IPS-NIHi7 (cell line): ENCODE measurements around the gene MGLL.

ENCODE experiments used
- DNase-seq: peaks from one replicate; pipeline ENCODE4 v3.0.0; 2012; ENCODE audit warnings: mixed read lengths; ENCODE audit errors: extremely low spot score

The MGLL gene

DNA sequence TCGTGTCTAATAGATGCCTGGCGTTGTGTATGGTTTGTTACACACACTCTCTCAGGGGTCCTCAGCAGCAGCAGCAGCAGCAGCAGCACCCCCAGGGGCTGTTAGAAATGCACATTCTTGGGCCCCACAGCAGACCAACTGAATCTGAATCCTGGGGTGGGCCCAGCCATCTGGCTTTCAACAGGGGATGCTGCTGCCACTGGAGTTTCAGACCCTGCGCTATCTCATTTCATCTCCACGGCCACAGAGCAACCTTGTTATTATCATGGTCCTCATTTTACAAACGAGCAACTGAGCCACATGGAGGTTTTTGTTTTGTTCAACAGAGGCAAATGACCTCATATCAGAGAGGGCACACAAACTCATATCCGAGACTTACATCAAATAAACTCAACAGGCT lies 47.7 kb downstream of the MGLL start:
- no peak for DNase-seq

DNA sequence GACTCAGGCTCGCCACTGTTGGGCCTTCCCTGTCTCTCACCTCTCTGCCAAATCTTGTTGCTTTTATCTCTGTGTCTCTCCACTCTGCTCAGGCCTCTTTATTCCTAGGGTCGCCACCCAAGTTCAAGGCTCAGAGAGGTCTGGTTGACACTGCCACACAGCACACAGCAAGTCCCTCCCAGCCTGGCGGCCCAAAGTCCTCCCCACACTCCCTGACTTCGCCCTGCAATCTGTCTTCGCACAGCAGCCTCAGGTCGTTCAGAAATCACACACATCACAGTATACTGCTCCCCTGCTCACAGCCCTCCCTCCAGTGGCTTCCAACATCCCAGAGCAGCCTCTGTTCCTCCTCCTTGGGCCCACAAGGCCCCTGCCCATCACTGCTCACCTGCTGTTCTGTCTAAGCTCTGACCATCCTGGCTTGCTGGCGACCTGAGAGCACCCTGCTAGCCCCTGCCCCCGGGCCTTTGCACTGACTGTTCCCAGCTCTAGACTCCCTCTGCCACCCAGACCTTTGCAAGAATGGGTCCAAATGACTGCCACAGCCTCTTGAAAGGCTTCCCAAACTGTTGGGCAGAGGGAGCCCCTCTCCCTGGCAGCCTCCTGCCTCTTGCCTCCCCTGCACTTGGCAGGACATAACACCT lies 48.4 kb downstream of the MGLL start:
- no peak for DNase-seq

DNA sequence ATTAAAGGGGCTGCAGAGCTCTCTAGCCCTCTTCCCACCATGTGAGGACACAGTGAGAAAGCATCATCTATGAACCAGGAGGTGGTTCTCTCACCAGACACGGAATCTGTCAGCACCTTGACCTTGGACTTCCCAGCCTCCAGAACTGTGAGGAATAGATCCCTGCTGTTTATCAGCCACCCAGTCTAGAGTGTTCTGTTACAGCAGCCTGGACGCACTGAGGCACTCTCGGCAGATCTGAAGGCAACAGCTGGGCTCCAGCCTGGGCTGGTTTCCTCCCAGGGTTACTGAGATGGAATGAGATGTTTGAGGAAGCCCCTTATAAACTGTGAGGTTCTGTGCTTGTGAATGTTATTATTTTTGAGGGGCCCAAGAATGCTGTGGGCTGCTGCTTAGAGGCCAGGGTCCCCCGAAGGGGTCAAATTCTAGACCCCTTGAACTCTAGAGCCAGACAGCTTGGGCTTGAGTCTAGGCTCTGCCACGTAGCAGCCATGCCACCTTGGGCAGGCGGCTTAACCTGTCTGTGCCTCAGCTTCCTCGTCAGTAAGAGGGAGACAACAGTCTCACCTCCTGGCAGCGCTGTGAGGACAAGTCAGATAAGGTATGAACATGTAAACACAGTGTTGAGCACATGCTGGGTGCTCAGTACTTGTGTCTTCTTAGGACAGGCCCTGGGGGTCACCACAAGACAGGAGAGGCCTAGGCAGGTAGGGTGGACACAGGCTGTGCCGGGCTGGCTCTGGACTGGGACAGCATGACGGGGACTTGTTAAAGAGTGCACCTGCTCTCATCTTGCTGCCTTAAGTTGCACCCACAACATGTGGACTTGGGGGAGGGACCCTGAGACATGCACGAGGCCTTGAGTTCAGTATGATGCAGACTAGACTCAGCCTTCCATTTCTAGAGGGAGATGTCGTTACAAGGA lies 49.2 kb downstream of the MGLL start:
- DNase-seq = no peak

DNA sequence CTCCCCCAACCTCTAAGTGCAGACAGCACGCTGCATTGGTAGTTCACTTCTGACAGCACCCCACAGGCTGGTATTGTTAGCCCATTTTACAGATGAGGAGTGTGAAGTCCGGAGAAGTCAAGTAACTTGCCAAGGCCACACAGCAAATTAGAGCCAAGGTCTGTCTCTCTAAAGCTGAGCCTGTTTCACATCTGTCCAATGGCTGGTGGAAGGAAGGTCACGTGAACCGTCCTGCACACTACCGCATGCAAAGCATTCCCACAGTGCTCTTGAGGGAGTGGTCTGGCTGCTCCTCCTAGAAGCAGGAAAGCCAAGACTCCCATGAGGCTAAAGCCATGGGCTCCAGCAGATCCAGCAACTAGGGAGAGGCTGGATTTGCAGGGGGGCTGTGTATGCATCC lies 50.0 kb downstream of the MGLL start:
- no peak for DNase-seq

DNA sequence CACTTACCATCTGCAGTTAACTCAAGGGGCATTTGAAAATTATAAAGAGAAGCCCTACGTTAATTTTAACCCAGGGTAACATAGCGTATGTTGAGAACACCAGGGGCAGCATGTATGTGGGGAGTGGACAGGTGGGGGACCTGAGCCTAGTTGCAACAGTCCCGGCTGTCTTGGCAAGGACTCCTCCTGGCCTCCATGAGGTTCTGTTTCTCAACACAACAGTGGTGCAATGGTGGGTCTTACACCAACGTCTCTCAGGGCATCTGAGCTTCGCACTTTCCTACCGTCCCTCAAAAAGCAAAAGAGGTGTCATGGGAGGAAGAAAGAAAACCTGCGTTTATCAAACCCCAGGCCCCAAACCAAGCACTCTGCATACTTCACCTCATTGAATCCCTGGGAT lies 50.6 kb downstream of the MGLL start:
- DNase-seq = no peak

DNA sequence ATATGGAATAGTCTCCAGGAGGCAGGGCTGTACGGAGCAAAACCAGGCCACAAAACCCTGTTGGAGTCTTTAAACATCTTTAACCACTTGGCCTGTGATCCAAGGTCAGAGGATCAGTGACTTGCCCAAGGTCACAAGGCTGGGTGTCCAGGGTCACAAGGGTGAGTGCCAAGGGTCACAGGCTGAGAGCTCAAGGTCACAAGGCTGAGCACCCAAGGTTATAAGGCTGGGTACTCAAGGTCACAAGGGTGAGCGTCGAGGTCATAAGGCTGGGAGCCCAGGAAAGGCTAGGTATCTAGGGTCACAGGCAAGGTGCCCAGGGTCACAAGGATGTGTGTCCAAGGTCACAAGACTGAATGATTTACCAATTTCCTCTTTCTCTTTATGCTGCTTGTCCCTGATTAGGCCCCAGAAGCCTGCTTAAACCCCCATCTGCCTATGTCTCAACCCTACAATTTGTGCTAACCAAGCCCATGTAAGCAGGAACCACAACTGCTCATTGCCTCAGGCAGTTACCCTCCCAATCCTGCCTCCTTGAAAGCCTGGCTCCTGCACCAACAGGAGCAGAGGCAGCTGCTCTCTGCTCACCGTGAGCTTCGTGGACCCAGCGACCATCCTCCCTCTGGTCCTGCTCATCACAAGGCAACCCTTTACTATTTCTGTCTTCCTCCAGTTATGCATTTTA lies 51.5 kb downstream of the MGLL start:
- DNase-seq = no peak

DNA sequence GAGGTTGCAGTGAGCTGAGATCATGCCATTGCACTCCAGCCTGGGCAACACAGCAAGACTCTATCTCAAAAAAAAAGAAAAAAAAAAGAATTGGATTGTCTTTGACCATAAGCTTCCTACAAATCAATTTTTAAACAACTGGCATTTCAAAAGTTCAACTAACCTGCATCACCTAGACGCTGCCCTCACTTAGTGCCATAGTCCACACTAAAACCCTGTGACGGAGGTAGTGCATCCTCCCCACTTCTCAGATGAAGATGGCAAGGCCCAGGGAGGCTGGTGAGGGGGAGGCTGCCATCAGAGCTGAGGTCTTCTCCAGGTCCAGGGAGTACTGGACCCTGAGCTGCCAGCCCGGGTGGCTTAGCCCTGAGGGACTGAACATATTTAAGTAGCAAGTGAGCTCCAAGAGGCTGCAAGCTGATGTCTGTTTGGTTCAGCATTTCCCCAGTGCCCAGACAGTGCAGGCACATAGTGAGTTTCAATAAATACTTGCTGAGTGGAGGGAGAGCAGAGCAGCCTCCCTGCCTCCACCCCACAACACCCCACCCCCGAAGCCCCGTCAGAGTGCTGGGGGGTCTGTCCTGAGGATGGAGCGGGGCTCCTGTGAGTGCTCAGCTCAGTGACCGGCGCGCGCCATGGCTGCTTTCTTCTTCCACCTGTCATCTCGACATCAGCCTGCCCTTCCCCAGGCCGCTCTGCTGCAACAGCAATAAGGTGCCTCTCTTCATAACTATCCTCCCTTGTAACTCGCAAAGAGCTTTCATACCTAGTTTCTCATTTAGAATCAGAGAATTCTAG lies 52.8 kb downstream of the MGLL start:
- DNase-seq = no peak

DNA sequence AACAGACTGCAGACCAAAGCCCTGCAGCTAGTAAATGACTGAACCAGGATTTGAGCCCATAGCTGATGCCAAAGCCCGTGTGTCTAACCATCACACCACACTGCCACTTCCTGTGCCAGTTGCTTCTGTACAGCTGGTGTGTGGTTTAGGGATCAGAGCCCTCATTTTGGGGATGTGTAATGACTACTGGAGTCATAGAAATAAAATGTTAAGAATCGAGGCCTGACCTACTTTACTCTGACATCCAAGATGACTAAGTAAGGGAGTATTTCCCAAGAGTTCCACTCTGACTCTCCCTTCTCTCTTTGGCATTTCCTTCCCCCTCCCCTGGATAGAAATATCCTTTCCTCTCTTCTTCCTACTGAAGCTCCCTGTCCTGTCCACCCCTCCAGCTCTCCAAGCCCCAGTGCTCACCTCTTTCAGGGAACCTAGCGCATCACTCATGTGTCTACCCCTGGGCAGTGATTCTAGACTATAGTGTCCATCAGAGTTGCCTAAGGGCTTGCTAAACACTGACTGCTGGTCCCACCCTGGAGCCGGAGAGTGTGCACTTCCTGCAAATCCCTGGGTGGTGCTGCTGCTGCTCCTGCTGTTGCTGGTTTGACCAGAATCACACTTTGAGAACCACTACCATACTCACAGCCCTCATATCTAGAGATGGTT lies 53.8 kb downstream of the MGLL start:
- no peak for DNase-seq

DNA sequence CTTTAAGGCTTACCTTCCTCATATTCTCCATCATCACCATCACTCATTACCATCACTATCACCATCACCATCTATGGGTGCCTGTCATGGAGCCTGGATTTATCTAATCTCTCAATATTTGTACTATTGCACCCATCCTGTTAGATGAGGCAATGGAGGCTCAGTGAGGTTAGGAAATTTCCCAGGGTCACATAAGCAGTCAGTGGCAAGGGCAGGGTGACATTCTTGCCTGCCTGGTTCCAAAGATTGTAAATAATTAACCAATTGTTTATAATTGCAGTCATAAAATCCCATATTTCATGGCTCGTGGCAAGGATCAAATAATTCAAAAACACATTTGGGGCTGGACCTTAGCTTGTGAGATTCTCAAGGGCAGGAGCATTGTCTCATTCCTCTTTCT lies 55.2 kb downstream of the MGLL start:
- DNase-seq = no peak

DNA sequence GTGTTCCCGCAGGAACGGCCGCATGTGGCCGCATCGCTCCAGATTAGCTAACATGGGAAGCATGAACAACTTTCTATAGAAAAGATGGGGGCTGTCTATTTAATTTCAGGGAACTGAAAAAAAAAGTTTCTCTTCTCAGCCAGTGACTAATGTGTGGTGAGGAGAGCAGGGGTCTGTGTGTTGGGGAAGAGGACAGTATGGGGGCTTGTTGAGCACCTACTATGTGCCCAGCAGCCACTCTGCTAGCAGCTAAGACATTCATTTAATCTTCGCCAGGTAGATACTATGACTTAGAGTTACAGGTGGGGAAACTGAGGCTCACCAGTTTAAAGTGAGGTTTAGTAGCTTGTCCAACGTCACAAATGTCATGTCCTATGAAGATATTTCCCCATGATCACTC lies 56.6 kb downstream of the MGLL start:
- no peak for DNase-seq

DNA sequence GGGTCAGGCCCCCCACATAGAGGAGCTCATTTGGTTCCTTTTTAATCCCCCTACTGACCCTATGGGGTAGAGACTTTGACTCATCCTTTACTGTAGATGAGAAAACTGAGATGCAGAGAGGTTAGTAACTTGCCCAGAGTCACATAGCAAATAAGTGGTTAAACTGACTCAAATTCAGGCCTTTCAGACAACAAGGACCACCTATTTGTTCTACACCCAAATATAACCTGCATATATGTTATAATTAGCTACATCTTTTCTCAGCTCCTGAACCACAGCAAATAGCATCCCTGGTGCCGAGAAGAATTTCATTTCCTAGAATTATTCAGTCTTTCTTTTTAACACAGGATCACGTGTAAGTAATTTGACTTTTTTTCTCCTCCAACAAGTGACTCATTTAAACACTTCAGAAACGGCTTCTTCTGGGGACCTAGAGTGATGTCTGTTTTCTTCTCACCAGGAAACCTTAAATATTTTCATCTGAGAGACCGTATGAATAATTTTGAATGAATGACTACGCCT lies 57.4 kb downstream of the MGLL start:
- no peak for DNase-seq

DNA sequence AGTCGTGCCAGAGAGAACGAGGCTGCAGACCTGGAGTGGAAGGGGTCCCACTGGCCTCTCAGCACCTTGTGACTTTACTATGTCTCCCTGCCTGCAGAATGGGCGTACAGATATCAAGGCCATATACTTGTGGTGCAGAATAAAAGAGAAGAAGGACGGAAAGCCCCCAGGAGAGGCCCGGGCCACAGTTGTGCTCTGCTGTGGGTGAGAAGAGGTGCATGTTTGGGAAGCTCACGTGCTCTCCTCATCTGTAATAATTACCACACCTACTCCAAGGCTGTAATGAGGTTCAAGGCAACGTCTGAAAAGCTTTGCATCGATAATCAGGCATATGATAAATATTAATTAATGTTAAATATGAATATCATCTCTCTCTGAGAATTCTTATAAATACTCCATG lies 58.0 kb downstream of the MGLL start:
- DNase-seq = no peak

DNA sequence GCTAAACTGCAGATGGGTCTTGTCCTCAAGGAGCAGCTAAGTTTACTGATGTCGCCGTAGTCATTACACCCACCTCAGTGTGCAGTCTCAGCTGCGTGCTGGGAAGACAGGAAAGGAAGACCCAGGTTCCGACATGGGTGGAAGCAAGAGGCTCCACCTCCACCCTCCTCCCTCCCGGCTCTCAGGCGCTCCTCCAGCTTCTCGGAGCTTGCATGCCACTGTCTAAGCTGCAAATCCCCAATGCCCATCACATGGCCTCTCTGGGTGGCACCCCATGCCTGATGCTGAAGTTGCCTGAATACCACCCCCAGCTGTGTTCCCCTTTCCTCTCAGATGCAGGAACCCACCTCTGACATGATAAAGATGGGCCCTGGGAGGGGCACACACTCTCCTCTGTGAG lies 58.5 kb downstream of the MGLL start:
- DNase-seq = no peak

DNA sequence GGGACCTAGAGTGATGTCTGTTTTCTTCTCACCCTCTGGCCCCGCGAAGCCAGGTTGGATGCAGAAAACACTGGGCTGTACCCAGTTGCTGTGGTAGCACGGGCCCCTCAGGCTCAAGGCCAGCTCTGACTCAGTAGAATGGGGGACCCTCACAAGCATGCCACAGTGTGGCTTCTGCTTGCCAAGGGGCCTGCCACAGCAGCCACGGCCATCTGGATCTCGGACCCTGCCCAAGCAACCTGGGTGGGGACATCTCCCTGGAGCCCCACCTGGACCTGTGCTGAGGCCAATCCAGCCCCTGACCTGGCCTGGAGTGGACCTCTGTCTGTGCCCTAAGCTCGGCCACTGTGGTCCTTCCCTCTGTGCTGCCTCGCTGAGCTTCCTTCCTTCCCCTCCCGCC lies 59.0 kb downstream of the MGLL start:
- no peak for DNase-seq

DNA sequence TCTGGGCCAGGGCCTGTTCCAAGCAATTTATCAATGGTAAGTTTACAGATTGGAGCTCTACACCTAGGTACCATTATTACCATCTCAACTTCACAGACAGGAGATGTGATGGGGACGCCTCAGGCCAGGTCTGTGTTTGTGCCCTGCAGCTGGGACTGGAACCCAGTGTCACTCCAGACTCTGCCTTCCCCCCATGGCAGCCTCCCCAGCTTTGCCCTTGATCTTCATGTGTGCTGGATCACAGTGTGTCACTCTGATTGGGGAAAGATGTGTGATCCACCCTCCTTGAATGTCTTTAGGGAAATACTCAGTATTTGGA lies 59.6 kb downstream of the MGLL start:
- no peak for DNase-seq

DNA sequence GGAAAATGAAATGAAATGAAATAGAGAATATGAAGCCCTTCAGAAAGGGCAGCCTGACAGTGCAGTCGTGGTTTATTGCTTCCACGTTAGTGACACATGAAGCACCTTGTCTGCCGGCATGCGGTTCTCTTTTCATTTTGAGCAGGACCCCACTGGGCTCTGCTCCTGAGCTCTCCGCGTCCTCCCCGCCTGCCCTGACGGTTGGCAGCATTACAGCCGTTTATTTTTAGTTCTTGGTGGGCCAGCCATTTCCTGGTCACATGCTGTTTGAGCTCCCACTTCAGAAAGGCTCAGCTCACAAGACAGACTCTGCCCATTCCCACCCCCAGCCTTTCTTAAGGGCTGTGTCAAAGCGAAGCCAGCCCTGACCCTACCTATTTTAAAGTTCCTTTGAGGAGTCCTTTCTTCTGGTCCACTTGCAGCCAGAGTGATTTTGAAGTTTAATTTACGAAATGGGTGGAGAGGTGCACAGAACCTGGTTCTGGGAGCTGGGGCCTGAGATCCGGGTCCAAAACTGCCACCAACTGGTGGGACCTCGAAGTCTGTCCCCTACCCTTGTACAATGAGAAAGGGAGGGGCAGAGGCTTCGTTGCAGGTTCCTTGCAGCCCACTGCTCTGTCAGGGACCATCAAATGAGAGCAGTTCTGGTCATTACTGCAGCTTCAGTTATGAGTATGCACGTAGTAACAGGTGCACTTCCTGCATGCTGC lies 60.1 kb downstream of the MGLL start:
- no peak for DNase-seq

DNA sequence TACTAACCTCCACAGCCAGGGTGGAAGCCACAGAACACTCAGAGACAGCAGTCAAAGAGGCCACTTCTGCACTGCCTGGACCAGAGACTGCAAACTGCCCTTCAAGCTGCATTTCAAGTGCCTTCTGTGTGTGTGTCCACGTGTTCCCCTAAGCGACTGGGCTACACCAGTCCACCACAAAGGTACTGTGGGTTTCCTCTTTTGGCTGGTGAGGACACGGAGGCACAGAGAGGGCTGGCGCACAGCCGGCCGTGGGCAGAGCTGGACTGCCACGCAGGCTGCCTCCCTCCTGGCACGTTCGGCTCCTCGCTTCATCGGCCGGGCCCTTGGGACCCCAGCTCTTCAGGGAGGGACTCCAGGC lies 60.9 kb downstream of the MGLL start:
- no peak for DNase-seq

DNA sequence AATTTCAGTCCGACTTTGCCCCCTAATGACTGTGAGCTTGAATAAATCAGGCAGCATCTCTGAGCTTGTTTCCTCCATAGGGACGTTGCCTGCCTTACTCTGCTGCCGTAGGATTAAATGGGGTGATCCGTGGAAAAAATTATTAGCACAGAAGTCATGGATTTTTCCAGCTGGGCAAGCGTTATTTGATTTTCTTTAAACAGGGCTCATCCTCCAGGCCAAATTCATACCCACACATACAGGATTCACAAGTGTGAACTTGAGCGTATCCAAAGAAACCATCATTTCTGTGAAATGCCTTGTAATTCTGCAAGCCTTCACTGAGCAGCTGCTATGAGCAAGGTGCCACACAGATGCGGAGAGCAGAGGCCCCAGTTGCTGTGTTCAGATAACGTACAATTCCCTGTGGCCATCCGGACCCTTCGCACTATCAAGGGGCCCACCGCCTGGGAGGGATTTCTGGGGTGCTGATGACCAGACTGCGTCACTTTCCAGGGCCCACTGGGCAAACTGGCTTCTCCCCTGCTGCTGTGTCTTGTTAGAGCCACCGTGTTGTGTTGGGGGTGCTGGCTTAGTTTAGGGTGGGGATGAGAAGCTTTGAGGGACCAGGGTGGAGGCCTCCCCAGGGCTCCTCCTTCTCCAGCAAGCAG lies 61.4 kb downstream of the MGLL start:
- DNase-seq = no peak

DNA sequence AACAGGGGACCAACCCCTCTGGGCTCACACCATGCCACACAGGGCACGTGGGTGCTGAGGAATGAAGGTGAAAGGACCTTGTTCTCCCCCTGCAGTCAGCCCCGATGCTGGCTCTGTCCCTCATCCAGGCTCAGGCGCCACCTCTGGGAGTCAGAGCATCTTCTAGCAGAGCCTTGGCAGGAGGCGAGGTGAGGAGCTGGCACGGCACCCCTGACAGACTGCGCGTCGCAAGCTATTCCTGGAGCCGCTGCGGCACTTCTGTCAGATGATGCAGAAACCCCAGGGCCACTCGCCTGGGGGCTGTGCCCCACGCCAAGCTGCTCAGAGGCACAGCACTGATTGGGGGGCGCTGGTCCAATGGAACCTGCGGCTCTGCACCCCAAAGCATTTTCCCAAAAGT lies 62.0 kb downstream of the MGLL start:
- DNase-seq = no peak

DNA sequence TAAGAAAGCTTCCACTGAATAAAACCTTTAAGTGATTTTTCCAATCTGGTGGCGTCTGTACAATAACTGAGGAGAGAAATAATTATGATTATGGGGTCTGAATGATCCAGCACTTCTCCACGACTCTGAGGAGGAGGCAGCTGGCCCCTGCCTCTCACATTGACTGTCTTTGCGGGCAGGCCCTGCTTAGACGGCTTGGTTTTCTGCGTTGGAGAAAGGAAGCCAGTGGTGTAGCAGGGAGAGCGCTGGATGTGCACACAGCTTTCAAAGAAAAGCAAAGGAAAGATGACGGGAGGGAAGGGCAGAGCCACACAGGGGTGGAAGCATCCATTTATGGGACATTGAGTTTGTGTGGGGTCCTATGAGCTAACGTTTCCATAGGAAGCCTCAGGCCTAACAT lies 62.5 kb downstream of the MGLL start:
- DNase-seq = no peak
